ENCODE results near the gene KCNK1. TPM values are rescaled to one million over a fixed set of nuclear protein-coding genes. Genes with fewer than 3 reads are reported as not detected.

KCNK1 gene
- total RNA-seq, 1 experiment from 2014 or later = 24.3 TPM

DNA sequence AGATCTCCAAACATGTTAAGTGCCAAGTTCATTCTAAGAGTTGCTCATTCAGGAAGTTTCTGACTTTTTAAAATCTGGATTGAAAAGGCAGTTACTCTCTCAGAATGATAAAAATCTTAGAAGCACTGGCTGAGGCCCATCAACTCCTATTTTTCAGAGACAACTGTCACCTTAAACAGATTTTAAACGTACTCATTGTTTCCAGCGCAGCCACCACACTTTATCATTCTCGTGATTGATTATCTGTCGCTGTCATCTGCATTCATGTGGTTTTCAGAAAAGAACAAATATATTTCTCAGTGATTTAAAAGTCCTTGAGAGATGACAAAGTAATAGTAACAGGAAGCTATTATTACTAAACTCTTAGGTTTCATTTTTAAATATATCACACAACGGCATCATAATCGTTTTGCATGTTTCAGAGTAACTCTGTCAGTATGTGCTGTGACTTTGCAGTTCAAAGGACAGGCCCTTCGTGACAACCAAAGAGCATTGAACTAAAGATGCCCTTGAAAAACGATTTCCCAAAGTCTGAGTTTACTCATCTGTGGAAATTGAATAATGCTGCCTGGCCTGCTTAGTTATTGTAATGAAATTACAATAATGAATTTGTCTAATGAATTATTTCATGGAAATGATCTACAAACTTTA, 14.9 kb upstream of the KCNK1 start:
- H3K4me1 Mint-ChIP-seq (ENCODE audit: insufficient read depth, unreplicated experiment) = peaks cover 5% of the 10 kb centered on the region
- ChIA-PET CTCF (interaction anchor here (0.8 to 1.1 kb wide), 2 partner anchors 120 to 125 kb away, joined by 3 read pairs; no protein-coding TSS in a partner anchor), POLR2A (no interaction called here)
- H3K36me3 Mint-ChIP-seq (ENCODE audit: insufficient read depth, unreplicated experiment) = no peaks in the 10 kb centered on the region
- H3K4me3 Mint-ChIP-seq (ENCODE audit: unreplicated experiment) = no peak overlapping the region
- no peaks in the 10 kb centered on the region for H3K9me3 Mint-ChIP-seq (ENCODE audit: unreplicated experiment)
- no peak overlapping the region for H3K27ac Mint-ChIP-seq (ENCODE audit: low read depth, unreplicated experiment)
- BruUV-seq (replicated peaks) = no TSS peak
- intact Hi-C loops (cut with micrococcal nuclease) = no loop called here
- DNase-seq (ENCODE audit: unreplicated experiment) = no peak
- peaks cover 19% of the 10 kb centered on the region for H3K27me3 Mint-ChIP-seq (ENCODE audit: insufficient read depth, unreplicated experiment)
- TF ChIP-seq, protein P1, sequence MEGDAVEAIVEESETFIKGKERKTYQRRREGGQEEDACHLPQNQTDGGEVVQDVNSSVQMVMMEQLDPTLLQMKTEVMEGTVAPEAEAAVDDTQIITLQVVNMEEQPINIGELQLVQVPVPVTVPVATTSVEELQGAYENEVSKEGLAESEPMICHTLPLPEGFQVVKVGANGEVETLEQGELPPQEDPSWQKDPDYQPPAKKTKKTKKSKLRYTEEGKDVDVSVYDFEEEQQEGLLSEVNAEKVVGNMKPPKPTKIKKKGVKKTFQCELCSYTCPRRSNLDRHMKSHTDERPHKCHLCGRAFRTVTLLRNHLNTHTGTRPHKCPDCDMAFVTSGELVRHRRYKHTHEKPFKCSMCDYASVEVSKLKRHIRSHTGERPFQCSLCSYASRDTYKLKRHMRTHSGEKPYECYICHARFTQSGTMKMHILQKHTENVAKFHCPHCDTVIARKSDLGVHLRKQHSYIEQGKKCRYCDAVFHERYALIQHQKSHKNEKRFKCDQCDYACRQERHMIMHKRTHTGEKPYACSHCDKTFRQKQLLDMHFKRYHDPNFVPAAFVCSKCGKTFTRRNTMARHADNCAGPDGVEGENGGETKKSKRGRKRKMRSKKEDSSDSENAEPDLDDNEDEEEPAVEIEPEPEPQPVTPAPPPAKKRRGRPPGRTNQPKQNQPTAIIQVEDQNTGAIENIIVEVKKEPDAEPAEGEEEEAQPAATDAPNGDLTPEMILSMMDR (IDR thresholded peaks at IDR 0.05; ENCODE audit: unreplicated experiment) = no peak

GRCh38 chr1:233599542-233600073, 14.3 kb upstream of the KCNK1 start:
- peaks cover 5% of the 10 kb centered on the region for H3K4me1 Mint-ChIP-seq (ENCODE audit: insufficient read depth, unreplicated experiment)
- no TSS peak for BruUV-seq (replicated peaks)
- TF ChIP-seq, protein P1 (IDR thresholded peaks at IDR 0.05; ENCODE audit: unreplicated experiment) = no peak
- no peak for DNase-seq (ENCODE audit: unreplicated experiment)
- no peak overlapping the region for H3K4me3 Mint-ChIP-seq (ENCODE audit: unreplicated experiment)
- ChIA-PET CTCF (interaction anchor here (0.8 to 1.1 kb wide), 2 partner anchors 121 to 125 kb away, joined by 3 read pairs; no protein-coding TSS in a partner anchor), POLR2A (no interaction called here)
- no peaks in the 10 kb centered on the region for H3K9me3 Mint-ChIP-seq (ENCODE audit: unreplicated experiment)
- no peaks in the 10 kb centered on the region for H3K36me3 Mint-ChIP-seq (ENCODE audit: insufficient read depth, unreplicated experiment)
- peaks cover 19% of the 10 kb centered on the region for H3K27me3 Mint-ChIP-seq (ENCODE audit: insufficient read depth, unreplicated experiment)
- H3K27ac Mint-ChIP-seq (ENCODE audit: low read depth, unreplicated experiment) = no peak overlapping the region
- intact Hi-C loops (cut with micrococcal nuclease) = no loop called here

DNA sequence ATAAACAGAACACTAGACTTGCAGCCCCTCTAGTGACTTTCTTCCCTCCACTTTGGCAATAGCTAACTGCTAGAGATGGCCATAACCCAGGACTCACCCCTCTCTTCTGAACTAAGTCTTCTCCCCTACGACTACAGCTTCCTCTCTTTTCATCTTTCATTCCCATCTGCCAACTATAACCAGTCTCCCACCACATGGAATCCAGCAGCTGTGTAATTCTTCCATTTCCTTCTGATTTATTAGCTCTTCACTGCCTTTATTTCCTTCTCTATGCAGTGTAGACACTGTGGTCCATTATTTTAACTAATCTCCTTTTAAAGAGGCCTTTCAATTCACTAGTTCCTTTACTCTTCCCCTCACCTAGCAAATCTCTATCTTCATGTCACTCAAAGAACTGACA, 13.4 kb upstream of the KCNK1 start:
- TF ChIP-seq, protein P1 (IDR thresholded peaks at IDR 0.05; ENCODE audit: unreplicated experiment) = no peak
- DNase-seq (ENCODE audit: unreplicated experiment) = no peak
- H3K27me3 Mint-ChIP-seq (ENCODE audit: insufficient read depth, unreplicated experiment) = peaks cover 19% of the 10 kb centered on the region
- no peaks in the 10 kb centered on the region for H3K36me3 Mint-ChIP-seq (ENCODE audit: insufficient read depth, unreplicated experiment)
- no peaks in the 10 kb centered on the region for H3K9me3 Mint-ChIP-seq (ENCODE audit: unreplicated experiment)
- H3K27ac Mint-ChIP-seq (ENCODE audit: low read depth, unreplicated experiment) = no peak overlapping the region
- ChIA-PET CTCF (interaction anchor here (0.5 to 0.8 kb wide), 2 partner anchors 163 to 177 kb away, joined by 3 read pairs; no protein-coding TSS in a partner anchor), POLR2A (interaction anchor here (0.6 to 0.8 kb wide), 3 partner anchors 8 to 52 kb away, joined by 3 to 4 read pairs (median 3); no protein-coding TSS in a partner anchor)
- peaks cover 5% of the 10 kb centered on the region for H3K4me1 Mint-ChIP-seq (ENCODE audit: insufficient read depth, unreplicated experiment)
- intact Hi-C loops (cut with micrococcal nuclease) = no loop called here
- no peak overlapping the region for H3K4me3 Mint-ChIP-seq (ENCODE audit: unreplicated experiment)
- BruUV-seq (replicated peaks) = no TSS peak

- peaks cover 19% of the 10 kb centered on the region for H3K27me3 Mint-ChIP-seq (ENCODE audit: insufficient read depth, unreplicated experiment)
- intact Hi-C loops (cut with micrococcal nuclease) = no loop called here
- DNase-seq (ENCODE audit: unreplicated experiment) = no peak
- H3K36me3 Mint-ChIP-seq (ENCODE audit: insufficient read depth, unreplicated experiment) = no peaks in the 10 kb centered on the region
- no peak overlapping the region for H3K4me3 Mint-ChIP-seq (ENCODE audit: unreplicated experiment)
- TF ChIP-seq, protein P1 (IDR thresholded peaks at IDR 0.05; ENCODE audit: unreplicated experiment) = no peak
- peaks cover 8% of the 10 kb centered on the region for H3K4me1 Mint-ChIP-seq (ENCODE audit: insufficient read depth, unreplicated experiment)
- no peak overlapping the region for H3K27ac Mint-ChIP-seq (ENCODE audit: low read depth, unreplicated experiment)
- no TSS peak for BruUV-seq (replicated peaks)
- ChIA-PET CTCF (no interaction called here), POLR2A (interaction anchor here (2.6 kb wide), 1 partner anchor 10 kb away, joined by 6 read pairs; the partner anchor contains the start of gene KCNK1)
- no peaks in the 10 kb centered on the region for H3K9me3 Mint-ChIP-seq (ENCODE audit: unreplicated experiment)
Measured at GRCh38 chr1:233603478-233603877, 10.4 kb upstream of the KCNK1 start.
